Muscle layer of duodenum (tissue), 2 donors: ENCODE data around the gene ATXN2L.
A peak's percentile ranks its signal among the peaks of the same experiment; 100 is the strongest.
"Not testable (repeated sequence)": the region's sequence is repeated elsewhere in the genome, so short reads cannot be mapped to it uniquely, and the experiment has no call there.

ENCODE experiments used
- H3K27ac ChIP-seq: one replicate; pipeline ENCODE4 v1.7.0; 2013; ENCODE audit warnings: mild to moderate bottlenecking, low read length
- H3K27me3 ChIP-seq: one replicate; pipeline ENCODE4 v1.7.0; 2013; ENCODE audit warnings: low read depth, mild to moderate bottlenecking, control low read depth, low read length
- H3K36me3 ChIP-seq, 2 donors: one replicate each; pipeline ENCODE4 v1.7.0; 2013; ENCODE audit warnings: low read length in 2 of 2, control low read depth in 1 of 2, mild to moderate bottlenecking in 1 of 2; ENCODE audit not compliant: insufficient read depth in 2 of 2, control insufficient read depth in 1 of 2
- H3K4me1 ChIP-seq, 2 donors: one replicate each; pipeline ENCODE4 v1.7.0; 2013; ENCODE audit warnings: low read length in 2 of 2, mild to moderate bottlenecking in 2 of 2, control low read depth in 1 of 2, moderate library complexity in 1 of 2; ENCODE audit not compliant: insufficient read depth in 2 of 2, control insufficient read depth in 1 of 2
- H3K4me3 ChIP-seq, 2 donors: one replicate each; pipeline ENCODE4 v1.7.0; 2013; ENCODE audit warnings: low read length in 2 of 2, low read depth in 1 of 2, mild to moderate bottlenecking in 1 of 2
- H3K9me3 ChIP-seq, 2 donors: one replicate each; pipeline ENCODE4 v1.7.0; 2013; ENCODE audit warnings: low read length in 2 of 2, control low read depth in 1 of 2, mild to moderate bottlenecking in 1 of 2; ENCODE audit not compliant: control insufficient read depth in 1 of 2
- donor health status: healthy.

ATXN2L gene

GRCh38 chr16:28863929-28864793, 41.4 kb downstream of the ATXN2L start:
- Histone ChIP-seq H3K27ac (peak overlapping the region; percentile 91), H3K4me1 (peaks cover 6 to 23% of the 10 kb centered on the region in 2 donors), H3K27me3 (no peaks in the 10 kb centered on the region), H3K4me3 (peak overlapping the region; percentile 82 to 83), H3K9me3 (no peaks in the 10 kb centered on the region), H3K36me3 (peaks cover 13 to 27% of the 10 kb centered on the region in 2 donors)

- Histone ChIP-seq H3K4me1 (peaks cover 6 to 23% of the 10 kb centered on the region in 2 donors), H3K4me3 (peak overlapping the region; percentile 82 to 83), H3K27ac (peak overlapping the region; percentile 67), H3K36me3 (peaks cover 23 to 37% of the 10 kb centered on the region in 2 donors), H3K9me3 (no peaks in the 10 kb centered on the region), H3K27me3 (no peaks in the 10 kb centered on the region)
Observed at GRCh38 chr16:28865001-28865688, 42.3 kb downstream of the ATXN2L start.

- Histone ChIP-seq H3K4me1 (peaks cover 6 to 23% of the 10 kb centered on the region in 2 donors), H3K9me3 (no peaks in the 10 kb centered on the region), H3K36me3 (peaks cover 26 to 43% of the 10 kb centered on the region in 2 donors), H3K27ac (no peak overlapping the region), H3K4me3 (no peak overlapping the region), H3K27me3 (no peaks in the 10 kb centered on the region)
Observed at GRCh38 chr16:28865722-28866453, 43.1 kb downstream of the ATXN2L start.

DNA sequence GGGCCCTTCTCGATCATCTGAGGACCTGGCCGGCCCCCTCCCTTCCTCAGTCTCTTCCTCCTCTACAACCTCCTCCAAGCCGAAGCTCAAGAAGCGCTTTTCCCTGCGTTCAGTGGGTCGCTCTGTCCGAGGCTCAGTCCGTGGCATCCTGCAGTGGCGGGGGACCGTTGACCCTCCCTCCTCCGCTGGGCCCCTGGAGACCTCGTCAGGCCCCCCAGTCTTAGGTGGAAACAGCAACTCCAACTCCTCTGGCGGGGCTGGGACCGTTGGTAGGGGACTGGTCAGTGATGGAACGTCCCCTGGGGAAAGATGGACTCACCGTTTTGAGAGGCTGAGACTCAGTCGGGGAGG, 43.6 kb downstream of the ATXN2L start:
- no peak overlapping the region for H3K27ac ChIP-seq

DNA sequence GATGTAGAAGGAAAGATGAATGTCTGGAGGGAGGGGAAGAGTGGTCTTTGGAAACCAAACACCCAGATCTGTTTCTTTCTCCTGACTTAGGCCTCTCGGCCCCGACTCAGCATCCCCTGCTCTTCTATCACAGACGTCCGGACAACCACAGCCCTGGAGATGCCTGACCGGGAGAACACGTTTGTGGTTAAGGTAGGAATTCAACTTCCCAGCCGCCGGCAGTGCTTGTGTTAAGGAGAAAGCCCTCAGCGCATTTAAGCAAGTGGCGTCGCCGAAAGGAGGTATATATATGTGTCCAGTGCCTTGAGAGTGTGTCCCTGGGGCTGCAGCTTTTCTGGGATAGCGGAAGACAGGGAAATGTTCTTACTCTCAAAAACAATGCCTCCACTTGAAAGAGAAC, 44.4 kb downstream of the ATXN2L start:
- Histone ChIP-seq H3K27me3 (no peaks in the 10 kb centered on the region), H3K4me1 (peaks cover 6 to 23% of the 10 kb centered on the region in 2 donors), H3K4me3 (no peak overlapping the region), H3K36me3 (peaks cover 29 to 57% of the 10 kb centered on the region in 2 donors), H3K27ac (no peak overlapping the region), H3K9me3 (no peaks in the 10 kb centered on the region)

More for the DNA sequence above, 43.6 kb downstream of the ATXN2L start:
- H3K27me3 ChIP-seq = no peaks in the 10 kb centered on the region
- no peak overlapping the region for H3K4me3 ChIP-seq
- peaks cover 28 to 49% of the 10 kb centered on the region in 2 donors for H3K36me3 ChIP-seq
- peaks cover 6 to 23% of the 10 kb centered on the region in 2 donors for H3K4me1 ChIP-seq
- no peaks in the 10 kb centered on the region for H3K9me3 ChIP-seq

GRCh38 chr16:28867646-28868045, 44.8 kb downstream of the ATXN2L start:
- peaks cover 6 to 21% of the 10 kb centered on the region in 2 donors for H3K4me1 ChIP-seq
- not testable (repeated sequence) for H3K27me3 ChIP-seq, H3K27ac ChIP-seq, H3K4me3 ChIP-seq, H3K9me3 ChIP-seq
- peaks cover 29 to 61% of the 10 kb centered on the region in 2 donors for H3K36me3 ChIP-seq

GRCh38 chr16:28869201-28869600, 46.4 kb downstream of the ATXN2L start:
- peaks cover 29 to 73% of the 10 kb centered on the region in 2 donors for H3K36me3 ChIP-seq
- H3K27me3 ChIP-seq = no peaks in the 10 kb centered on the region
- H3K4me3 ChIP-seq = no peak overlapping the region
- H3K9me3 ChIP-seq = no peaks in the 10 kb centered on the region
- no peak overlapping the region for H3K27ac ChIP-seq
- peaks cover 6 to 18% of the 10 kb centered on the region in 2 donors for H3K4me1 ChIP-seq

- H3K4me1 ChIP-seq = no peaks in the 10 kb centered on the region
- no peak overlapping the region for H3K27ac ChIP-seq
- H3K9me3 ChIP-seq = no peaks in the 10 kb centered on the region
- peaks cover 21 to 60% of the 10 kb centered on the region in 2 donors for H3K36me3 ChIP-seq
- H3K27me3 ChIP-seq = no peaks in the 10 kb centered on the region
- no peak overlapping the region for H3K4me3 ChIP-seq
Observed at GRCh38 chr16:28872952-28873351, 50.2 kb downstream of the ATXN2L start.

DNA sequence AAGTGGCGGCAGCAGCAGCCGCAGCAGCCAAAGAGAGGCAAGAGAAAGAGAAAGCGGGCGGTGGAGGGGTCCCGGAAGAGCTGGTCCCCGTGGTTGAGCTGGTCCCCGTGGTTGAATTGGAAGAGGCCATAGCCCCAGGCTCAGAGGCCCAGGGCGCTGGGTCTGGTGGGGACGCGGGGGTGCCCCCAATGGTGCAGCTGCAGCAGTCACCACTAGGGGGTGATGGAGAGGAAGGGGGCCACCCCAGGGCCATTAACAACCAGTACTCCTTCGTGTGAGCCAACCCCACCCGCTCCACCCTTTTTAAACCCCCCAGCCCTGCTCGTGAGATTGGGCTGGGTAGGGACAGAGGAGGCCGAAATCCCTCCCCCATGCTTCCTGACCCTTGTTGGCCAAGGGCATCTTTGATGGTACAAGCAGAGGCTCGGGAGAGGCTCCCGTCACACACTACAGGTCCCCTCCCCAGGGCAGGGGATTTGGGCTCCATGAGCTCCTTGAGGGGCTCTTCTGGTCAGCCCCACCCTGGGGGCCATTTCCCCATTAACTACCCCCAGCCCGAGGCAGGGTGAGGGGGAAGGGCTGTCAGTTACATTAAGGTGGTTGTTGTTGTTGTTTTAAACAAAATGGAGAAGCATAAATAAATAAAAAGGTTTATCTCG, 50.9 kb downstream of the ATXN2L start:
- H3K27me3 ChIP-seq = no peaks in the 10 kb centered on the region
- no peaks in the 10 kb centered on the region for H3K4me1 ChIP-seq
- peaks cover 21 to 58% of the 10 kb centered on the region in 2 donors for H3K36me3 ChIP-seq
- H3K4me3 ChIP-seq = no peak overlapping the region
- H3K9me3 ChIP-seq = no peaks in the 10 kb centered on the region
- no peak overlapping the region for H3K27ac ChIP-seq

DNA sequence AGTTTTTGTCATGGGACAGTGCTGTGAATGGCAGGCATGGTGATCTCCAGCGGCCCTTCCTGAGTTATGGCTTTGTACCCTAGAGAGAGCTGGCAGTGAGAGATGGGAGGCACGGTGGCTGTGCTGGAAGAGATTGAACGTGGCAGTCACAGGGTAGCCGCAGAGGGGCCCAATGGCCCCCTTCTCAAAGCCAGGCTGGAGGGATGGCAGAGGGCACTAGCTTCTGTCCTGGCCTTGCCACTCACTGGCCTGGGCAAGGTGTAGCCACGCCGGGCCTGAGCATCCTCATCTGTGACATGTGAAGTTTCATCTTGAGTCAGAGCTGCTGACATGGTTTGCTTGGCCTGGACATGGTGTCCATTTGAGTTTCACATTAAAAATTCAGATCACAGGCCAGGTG, 51.6 kb downstream of the ATXN2L start:
- Histone ChIP-seq H3K36me3 (peaks cover 13 to 51% of the 10 kb centered on the region in 2 donors), H3K4me1 (peaks cover 0 to 4% of the 10 kb centered on the region in 2 donors), H3K4me3 (no peak overlapping the region), H3K27me3 (no peaks in the 10 kb centered on the region), H3K27ac (no peak overlapping the region), H3K9me3 (no peaks in the 10 kb centered on the region)
